SK-N-SH (cell line): ENCODE results near the gene DOCK3. TPM values are rescaled to one million over a fixed set of nuclear protein-coding genes. Genes with fewer than 3 reads are reported as not detected.

Experiments
- CTCF ChIA-PET: fragments of 300-600, 350-600 bp; formaldehyde crosslinking; extraction: SDS; loops from one replicate; lab custom pipeline; 2021; lab: Yijun Ruan, JAX
- POLR2A ChIA-PET: fragments of 350-600 bp; sonication (Branson Sonifier 250); formaldehyde crosslinking; extraction: SDS; loops from one replicate; lab custom pipeline; 2020; ENCODE audit warnings: antibody characterized with exemption, inconsistent platforms; lab: Yijun Ruan, JAX
- DNase-seq: peaks from one replicate; pipeline ENCODE4 v3.0.0; 2012
- H2AFZ ChIP-seq: fragments of 200-600 bp; sonication (generic); 2 replicates; pipeline ENCODE4 v1.8.1; 2016; ENCODE audit warnings: antibody characterized with exemption, mild to moderate bottlenecking, low read depth
- H3F3A ChIP-seq: fragments of 200-600 bp; sonication (generic); replicated peaks from 2 replicates; pipeline ENCODE3; 2016; ENCODE audit warnings: antibody characterized with exemption, mild to moderate bottlenecking; ENCODE audit not compliant: insufficient read depth
- H3K27ac ChIP-seq, 2 experiments: fragments of 200-500 bp in 1 of 2; fragments of 200-600 bp in 1 of 2; sonication (Bioruptor generic) in 1 of 2; sonication (generic), shearing (Covaris generic) in 1 of 2; 2 replicates each; pipeline versions ENCODE4 v1.5.1 to v1.6.1; 2014 to 2016; ENCODE audit warnings: low read depth in 2 of 2, inconsistent platforms in 1 of 2, low read length in 1 of 2, mild to moderate bottlenecking in 1 of 2, mixed read lengths in 1 of 2
- H3K27me3 ChIP-seq: fragments of 200-600 bp; sonication (generic), shearing (Covaris generic); 2 replicates; pipeline ENCODE4 v1.6.1; 2016; ENCODE audit warnings: mixed run types; ENCODE audit not compliant: insufficient read depth
- H3K36me3 ChIP-seq, 2 experiments: fragments of 200-500 bp in 1 of 2; fragments of 200-600 bp in 1 of 2; sonication (Bioruptor generic) in 1 of 2; sonication (generic) in 1 of 2; replicated peaks in 1 of 2; 2 replicates each; pipeline versions ENCODE3 to v1.5.1; 2014 to 2016; ENCODE audit warnings: low read length in 1 of 2, mild to moderate bottlenecking in 1 of 2; ENCODE audit not compliant: insufficient read depth in 2 of 2, control insufficient read depth in 1 of 2
- H3K4me1 ChIP-seq, 2 experiments: fragments of 200-500 bp in 1 of 2; fragments of 200-600 bp in 1 of 2; sonication (Bioruptor generic) in 1 of 2; sonication (generic), shearing (Covaris generic) in 1 of 2; 2 replicates each; pipeline versions ENCODE4 v1.5.1 to v1.6.1; 2014 to 2016; ENCODE audit warnings: low read depth in 1 of 2, low read length in 1 of 2, mixed run types in 1 of 2; ENCODE audit not compliant: insufficient read depth in 2 of 2, control insufficient read depth in 1 of 2
- H3K4me2 ChIP-seq: fragments of 200-600 bp; sonication (generic), shearing (Covaris generic); 2 replicates; pipeline ENCODE4 v1.6.1; 2017; ENCODE audit warnings: mixed run types
- H3K4me3 ChIP-seq, 2 experiments: fragments of 200-500 bp in 1 of 2; fragments of 200-600 bp in 1 of 2; sonication (Bioruptor generic) in 1 of 2; sonication (generic), shearing (Covaris generic) in 1 of 2; 2 replicates each; pipeline versions ENCODE4 v1.5.1 to v1.8.1; 2014 to 2016; ENCODE audit warnings: low read depth in 2 of 2, inconsistent platforms in 1 of 2, low read length in 1 of 2, mild to moderate bottlenecking in 1 of 2, mixed read lengths in 1 of 2, moderate library complexity in 1 of 2
- H3K79me2 ChIP-seq: fragments of 200-600 bp; sonication (generic); 2 replicates; pipeline ENCODE4 v1.8.1; 2017; ENCODE audit warnings: mild to moderate bottlenecking; ENCODE audit not compliant: insufficient read depth
- H3K9ac ChIP-seq: fragments of 200-600 bp; sonication (generic); 2 replicates; pipeline ENCODE4 v1.6.1; 2017; ENCODE audit warnings: mixed run types
- H3K9me2 ChIP-seq: fragments of 200-600 bp; sonication (generic); 2 replicates; pipeline ENCODE4 v1.6.1; 2017; ENCODE audit warnings: mixed run types
- H3K9me3 ChIP-seq: fragments of 200-600 bp; sonication (generic); 2 replicates; pipeline ENCODE4 v1.6.1; 2017; ENCODE audit warnings: mixed run types, mild to moderate bottlenecking, moderate library complexity
- H4K20me1 ChIP-seq: fragments of 200-600 bp; sonication (generic); 2 replicates; pipeline ENCODE4 v1.6.1; 2017; ENCODE audit warnings: mild to moderate bottlenecking, mixed run types; ENCODE audit not compliant: insufficient read depth
- CHD2 ChIP-seq: fragments of 150-350 bp; IDR thresholded peaks from 2 replicates; pipeline ENCODE4 v1.6.1; 2018; ENCODE audit warnings: low read length; ENCODE audit not compliant: partially characterized antibody
- CTCF ChIP-seq: fragments of 200-600 bp; sonication (generic); IDR thresholded peaks from 2 replicates; pipeline ENCODE4 v1.6.1; 2017; ENCODE audit warnings: antibody characterized with exemption, mild to moderate bottlenecking, moderate library complexity
- ELF1 ChIP-seq: IDR thresholded peaks from 2 replicates; pipeline ENCODE4 v1.4.0; 2012
- EZH2phosphoT487 ChIP-seq: fragments of 200-600 bp; sonication (generic); IDR thresholded peaks from 2 replicates; pipeline ENCODE4 v1.6.1; 2017; ENCODE audit warnings: low read depth, mixed run types, mild to moderate bottlenecking, antibody characterized with exemption, moderate library complexity, borderline replicate concordance
- FOSL2 ChIP-seq: IDR thresholded peaks from 2 replicates; pipeline ENCODE4 v1.4.0; 2012; ENCODE audit warnings: low read depth, mild to moderate bottlenecking, moderate library complexity, borderline replicate concordance
- FOXJ3 ChIP-seq: sonication (generic); formaldehyde crosslinking; IDR thresholded peaks from 2 replicates; pipeline ENCODE4 v1.5.1; 2020; ENCODE audit warnings: mild to moderate bottlenecking, missing genetic modification reagents
- FOXM1 ChIP-seq: IDR thresholded peaks from 2 replicates; pipeline ENCODE4 v1.4.0; 2012; ENCODE audit warnings: low read depth, mild to moderate bottlenecking
- GABPA ChIP-seq: IDR thresholded peaks from 2 replicates; pipeline ENCODE4 v1.4.0; 2012; ENCODE audit warnings: low read depth, mild to moderate bottlenecking
- JUND ChIP-seq: IDR thresholded peaks from 2 replicates; pipeline ENCODE4 v1.4.0; 2012
- MXI1 ChIP-seq: IDR thresholded peaks from 2 replicates; pipeline ENCODE4 v1.6.1; 2012; ENCODE audit warnings: mild to moderate bottlenecking, low read depth, low read length, improper control_type of control experiment
- NFIC ChIP-seq: IDR thresholded peaks from 2 replicates; pipeline ENCODE4 v1.4.0; 2012; ENCODE audit warnings: borderline replicate concordance
- NRF1 ChIP-seq: IDR thresholded peaks from 2 replicates; pipeline ENCODE4 v1.6.1; 2012; ENCODE audit warnings: low read depth, mild to moderate bottlenecking, low read length
- POLR2AphosphoS5 ChIP-seq: IDR thresholded peaks from 2 replicates; pipeline ENCODE4 v1.6.1; 2012; ENCODE audit warnings: low read depth, low read length
- RAD21 ChIP-seq: IDR thresholded peaks from 2 replicates; pipeline ENCODE4 v1.6.1; 2012; ENCODE audit warnings: mild to moderate bottlenecking, low read length
- RCOR1 ChIP-seq: fragments of 150-350 bp; IDR thresholded peaks from 2 replicates; pipeline ENCODE4 v1.6.1; 2017; ENCODE audit warnings: antibody characterized with exemption, low read length
- RFX5 ChIP-seq: IDR thresholded peaks from 2 replicates; pipeline ENCODE4 v1.6.1; 2012; ENCODE audit warnings: mild to moderate bottlenecking, improper control_type of control experiment, low read length
- SMC3 ChIP-seq: IDR thresholded peaks from 2 replicates; pipeline ENCODE4 v1.6.1; 2012; ENCODE audit warnings: low read depth, low read length, improper control_type of control experiment
- TCF12 ChIP-seq: IDR thresholded peaks from 2 replicates; pipeline ENCODE4 v1.4.0; 2012
- TEAD4 ChIP-seq: IDR thresholded peaks from 2 replicates; pipeline ENCODE4 v1.4.0; 2012; ENCODE audit warnings: mild to moderate bottlenecking, borderline replicate concordance; ENCODE audit not compliant: insufficient read depth
- YY1 ChIP-seq: IDR thresholded peaks from 2 replicates; pipeline ENCODE4 v1.4.0; 2012; ENCODE audit warnings: low read depth, mild to moderate bottlenecking
- ZBTB33 ChIP-seq: IDR thresholded peaks from 2 replicates; pipeline ENCODE4 v1.4.0; 2012; ENCODE audit warnings: low read depth, borderline replicate concordance
- WGBS: methylation state at CpG from one replicate; pipeline ENCODE4 v1.1.6; 2017; ENCODE audit warnings: low lambda C conversion rate; 5-methylcytosine and 5-hydroxymethylcytosine counted together
- polyA plus RNA-seq, 3 experiments: library from polyadenylated mRNA; depleted of rRNA; stranded (reverse); fragments of >200 nt; gene quantifications; 2 replicates each; pipeline ENCODE4 v1.2.3, GENCODE V29; 2012
- TF ChIP-seq, protein P1 (sequence below): fragments of 150-350 bp; IDR thresholded peaks from 2 replicates; pipeline ENCODE4 v1.6.1; 2016; ENCODE audit warnings: mild to moderate bottlenecking, low read depth, low read length
- TF ChIP-seq, protein P2 (sequence below): IDR thresholded peaks from 2 replicates; pipeline ENCODE4; 2012

DOCK3 gene
- polyA plus RNA-seq, 1 of the 3 experiments (the other 2 are of a cell fraction), result 0.05 TPM

DNA sequence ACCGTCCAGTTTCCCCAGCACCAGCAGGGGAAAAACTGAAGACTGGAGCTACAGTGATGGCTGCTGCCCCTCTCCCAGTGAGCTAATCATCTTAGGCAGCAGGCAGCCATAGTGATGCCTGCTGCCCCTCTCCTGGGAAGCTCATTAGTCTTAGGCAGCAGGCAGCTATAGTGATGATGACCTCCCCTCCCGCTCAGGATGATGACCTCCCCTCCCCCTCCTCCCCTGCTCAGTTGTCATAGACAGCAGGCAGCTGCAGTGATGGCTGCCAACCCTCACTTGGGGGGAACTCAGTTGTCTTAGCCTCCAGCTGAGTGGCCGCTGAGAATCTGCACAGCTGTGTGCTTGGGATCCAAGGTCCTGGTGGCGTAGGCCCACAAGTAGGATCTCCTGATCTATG, 629.5 kb downstream of the DOCK3 start:
- DNase-seq, result no peak
- Histone ChIP-seq H3K4me1 (no peaks in the 10 kb centered on the region), H3F3A (no peaks in the 10 kb centered on the region), H3K4me3 (no peak overlapping the region), H3K4me2 (no peak overlapping the region), H2AFZ (no peak overlapping the region), H3K27me3 (no peaks in the 10 kb centered on the region), H3K79me2 (no peaks in the 10 kb centered on the region), H3K9me2 (no peaks in the 10 kb centered on the region)
- POLR2A ChIA-PET, result no interaction called here
- TF ChIP-seq CTCF (no peak), MXI1 (no peak), RCOR1 (no peak), TCF12 (no peak), POLR2AphosphoS5 (no peak), SMC3 (no peak), RFX5 (no peak), NRF1 (no peak), RAD21 (no peak), YY1 (no peak)
- TF ChIP-seq, protein P1, sequence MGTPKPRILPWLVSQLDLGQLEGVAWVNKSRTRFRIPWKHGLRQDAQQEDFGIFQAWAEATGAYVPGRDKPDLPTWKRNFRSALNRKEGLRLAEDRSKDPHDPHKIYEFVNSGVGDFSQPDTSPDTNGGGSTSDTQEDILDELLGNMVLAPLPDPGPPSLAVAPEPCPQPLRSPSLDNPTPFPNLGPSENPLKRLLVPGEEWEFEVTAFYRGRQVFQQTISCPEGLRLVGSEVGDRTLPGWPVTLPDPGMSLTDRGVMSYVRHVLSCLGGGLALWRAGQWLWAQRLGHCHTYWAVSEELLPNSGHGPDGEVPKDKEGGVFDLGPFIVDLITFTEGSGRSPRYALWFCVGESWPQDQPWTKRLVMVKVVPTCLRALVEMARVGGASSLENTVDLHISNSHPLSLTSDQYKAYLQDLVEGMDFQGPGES, result no peak
- TF ChIP-seq, all 33 proteins: peak for 0
- Histone ChIP-seq H3K27ac (no peak overlapping the region), H3K36me3 (no peaks in the 10 kb centered on the region), H3K9me3 (no peaks in the 10 kb centered on the region), H4K20me1 (no peaks in the 10 kb centered on the region), H3K9ac (no peak overlapping the region)
- WGBS, result 19% methylated on average over 3 of the region's 4 CpGs
- CTCF ChIA-PET, result interaction anchor here (1.4 kb wide), 1 partner anchor 204 kb away, joined by 4 read pairs; no protein-coding TSS in a partner anchor

DNA sequence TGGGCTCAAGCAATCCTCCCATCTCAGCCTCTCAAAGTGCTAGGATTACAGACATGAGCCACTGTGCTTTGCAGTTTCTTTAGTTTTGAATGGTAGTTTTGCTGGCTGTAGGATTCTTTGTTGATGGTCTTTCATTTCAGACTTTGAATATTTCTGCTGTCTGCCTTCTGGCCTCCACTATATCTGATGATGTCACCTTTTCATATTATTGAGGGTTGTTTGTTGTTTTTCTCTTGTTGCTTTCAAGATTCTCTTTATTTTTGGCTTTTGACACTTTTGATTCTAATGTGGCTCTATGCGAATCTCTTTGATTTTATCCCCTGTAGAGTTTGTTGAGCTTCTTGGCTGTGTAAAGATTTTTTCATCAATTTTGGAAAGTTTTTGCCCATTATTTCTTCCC, 631.4 kb downstream of the DOCK3 start:
- Histone ChIP-seq H3F3A (no peaks in the 10 kb centered on the region), H3K4me2 (no peak overlapping the region), H3K9ac (no peak overlapping the region), H3K9me3 (no peaks in the 10 kb centered on the region), H3K27ac (no peak overlapping the region), H3K36me3 (no peaks in the 10 kb centered on the region), H3K27me3 (no peaks in the 10 kb centered on the region), H2AFZ (no peak overlapping the region), H3K4me3 (no peak overlapping the region), H3K79me2 (no peaks in the 10 kb centered on the region), H3K4me1 (no peaks in the 10 kb centered on the region), H3K9me2 (no peaks in the 10 kb centered on the region), H4K20me1 (no peaks in the 10 kb centered on the region)
- no peak for DNase-seq
- 74% methylated on average over 1 of the region's 1 CpG for WGBS
- POLR2A ChIA-PET, result no interaction called here
- CTCF ChIA-PET, result interaction anchor here (1.3 kb wide), 1 partner anchor 8 kb away, joined by 3 read pairs; no protein-coding TSS in a partner anchor
- TF ChIP-seq MXI1 (no peak), EZH2phosphoT487 (no peak), JUND (no peak), ZBTB33 (no peak), FOXJ3 (CRISPR knock-in tag) (no peak), RAD21 (no peak), ELF1 (no peak), TEAD4 (no peak), FOXM1 (no peak), TCF12 (no peak), FOSL2 (no peak), CHD2 (no peak), RCOR1 (no peak), GABPA (no peak), NFIC (no peak)
- TF ChIP-seq, protein P2, sequence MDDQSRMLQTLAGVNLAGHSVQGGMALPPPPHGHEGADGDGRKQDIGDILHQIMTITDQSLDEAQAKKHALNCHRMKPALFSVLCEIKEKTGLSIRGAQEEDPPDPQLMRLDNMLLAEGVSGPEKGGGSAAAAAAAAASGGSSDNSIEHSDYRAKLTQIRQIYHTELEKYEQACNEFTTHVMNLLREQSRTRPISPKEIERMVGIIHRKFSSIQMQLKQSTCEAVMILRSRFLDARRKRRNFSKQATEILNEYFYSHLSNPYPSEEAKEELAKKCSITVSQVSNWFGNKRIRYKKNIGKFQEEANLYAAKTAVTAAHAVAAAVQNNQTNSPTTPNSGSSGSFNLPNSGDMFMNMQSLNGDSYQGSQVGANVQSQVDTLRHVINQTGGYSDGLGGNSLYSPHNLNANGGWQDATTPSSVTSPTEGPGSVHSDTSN, result no peak
- TF ChIP-seq, protein P1, result no peak
